Thoracic aorta (tissue), 2 donors: ENCODE results near the gene NPHS2. TPM values are rescaled to one million over a fixed set of nuclear protein-coding genes. Genes with fewer than 3 reads are reported as not detected.

ENCODE experiments used
- ATAC-seq: fragments of 150-250 bp; one replicate; pipeline ENCODE4 v1.8.0; 2017; ENCODE audit warnings: low read depth; ENCODE audit not compliant: insufficient number of reproducible peaks, low FRiP score
- DNase-seq: peaks from one replicate; pipeline ENCODE4 v3.0.0-alpha.2; 2020; ENCODE audit warnings: low spot score
- H3K27ac ChIP-seq, 2 donors: fragments of 200-600 bp; sonication (generic); 1 replicate in 1 of 2; 2 replicates in 1 of 2; pipeline ENCODE4 v1.5.1; 2016; ENCODE audit warnings: mild to moderate bottlenecking in 2 of 2, moderate library complexity in 2 of 2
- H3K27me3 ChIP-seq: fragments of 200-600 bp; sonication (generic); replicated peaks from 2 replicates; pipeline ENCODE4 v1.6.0; 2016; ENCODE audit warnings: mild to moderate bottlenecking; ENCODE audit not compliant: insufficient read depth
- H3K36me3 ChIP-seq: fragments of 200-600 bp; sonication (generic); one replicate; pipeline ENCODE4 v1.5.1; 2016
- H3K4me1 ChIP-seq, 2 donors: fragments of 200-600 bp; sonication (generic); 1 replicate in 1 of 2; 2 replicates in 1 of 2; pipeline versions ENCODE4 v1.5.1 to v1.6.0; 2016; ENCODE audit warnings: low read depth in 2 of 2, mild to moderate bottlenecking in 1 of 2; ENCODE audit not compliant: control insufficient read depth in 1 of 2
- H3K4me3 ChIP-seq: fragments of 200-600 bp; sonication (generic); 2 replicates; pipeline ENCODE4 v1.5.1; 2016; ENCODE audit warnings: mild to moderate bottlenecking
- H3K9me3 ChIP-seq: fragments of 200-600 bp; sonication (generic); 2 replicates; pipeline ENCODE4 v1.5.1; 2016
- CTCF ChIP-seq: fragments of 200-600 bp; sonication (generic); IDR thresholded peaks from one replicate; pipeline ENCODE4 v1.5.1; 2019; ENCODE audit warnings: antibody characterized with exemption
- total RNA-seq, 2 donors: library from RNA; depleted of rRNA; stranded (reverse); fragments of >200 nt; gene quantifications; one replicate each; pipeline versions ENCODE4 v1.1.0 to v1.2.3, GENCODE V29; 2016

The NPHS2 gene
- total RNA-seq, 2 donors from 2014 or later = not detected

GRCh38 chr1:179516976-179517705 is 58.6 kb downstream of the NPHS2 start:
- Histone ChIP-seq H3K36me3 (no peaks in the 10 kb centered on the region), H3K4me3 (no peak overlapping the region), H3K27ac (no peak overlapping the region), H3K9me3 (no peaks in the 10 kb centered on the region), H3K27me3 (no peaks in the 10 kb centered on the region), H3K4me1 (no peaks in the 10 kb centered on the region)
- no peak for TF ChIP-seq CTCF
- no peak for ATAC-seq
- no peak for DNase-seq

GRCh38 chr1:179510038-179510437 is 65.7 kb downstream of the NPHS2 start:
- DNase-seq (no peak), ATAC-seq (no peak)
- H3K27ac ChIP-seq = no peak overlapping the region
- H3K27me3 ChIP-seq = no peaks in the 10 kb centered on the region
- H3K36me3 ChIP-seq = no peaks in the 10 kb centered on the region
- TF ChIP-seq CTCF = no peak
- no peak overlapping the region for H3K4me3 ChIP-seq
- H3K4me1 ChIP-seq = no peaks in the 10 kb centered on the region
- H3K9me3 ChIP-seq = no peaks in the 10 kb centered on the region

- Histone ChIP-seq H3K36me3 (no peaks in the 10 kb centered on the region), H3K4me3 (no peak overlapping the region), H3K4me1 (no peaks in the 10 kb centered on the region), H3K27ac (no peak overlapping the region), H3K27me3 (no peaks in the 10 kb centered on the region), H3K9me3 (no peaks in the 10 kb centered on the region)
- ATAC-seq = no peak
- TF ChIP-seq CTCF = no peak
- no peak for DNase-seq
Measured at GRCh38 chr1:179509384-179509783, 66.4 kb downstream of the NPHS2 start.

- H3K4me1 ChIP-seq = no peaks in the 10 kb centered on the region
- no peaks in the 10 kb centered on the region for H3K9me3 ChIP-seq
- DNase-seq (no peak), ATAC-seq (no peak)
- TF ChIP-seq CTCF = no peak
- H3K27ac ChIP-seq = no peak overlapping the region
- no peaks in the 10 kb centered on the region for H3K36me3 ChIP-seq
- H3K27me3 ChIP-seq = no peaks in the 10 kb centered on the region
- no peak overlapping the region for H3K4me3 ChIP-seq
Measured at GRCh38 chr1:179506199-179506598, 69.5 kb downstream of the NPHS2 start.

Other genes with a start within 250 kb of the NPHS2 start
- gene AXDND1, start 210.0 kb downstream of the NPHS2 start, total RNA-seq = not detected
- under 1 TPM in 1 of 2 donors, not detected in 1; 0.14 TPM for gene TDRD5, start 15.9 kb upstream of the NPHS2 start, total RNA-seq
- not detected for gene FAM163A, start 167.3 kb upstream of the NPHS2 start, total RNA-seq